Neuronal stem cell (in vitro differentiated cells): ENCODE data around the gene STAG1. TPM values are rescaled to one million over a fixed set of nuclear protein-coding genes. Genes with fewer than 3 reads are reported as not detected.
A peak's percentile ranks its signal among the peaks of the same experiment; 100 is the strongest.
"Not testable (repeated sequence)": the region's sequence is repeated elsewhere in the genome, so short reads cannot be mapped to it uniquely, and the experiment has no call there.

Experiments used
- DNase-seq: peaks from one replicate; pipeline ENCODE4 v3.0.0-alpha.2; 2013; ENCODE audit warnings: low spot score
- H2AFZ ChIP-seq: one replicate; pipeline ENCODE4 v1.6.1; 2013; ENCODE audit warnings: mild to moderate bottlenecking, low read length, inconsistent platforms
- H2AK5ac ChIP-seq: 2 replicates; pipeline ENCODE4 v1.6.1; 2013; ENCODE audit warnings: low read depth, mild to moderate bottlenecking, inconsistent platforms, low read length, moderate library complexity, mixed read lengths
- H2BK120ac ChIP-seq: 2 replicates; pipeline ENCODE4 v1.6.1; 2013; ENCODE audit warnings: low read depth, mild to moderate bottlenecking, inconsistent platforms, low read length, moderate library complexity, mixed read lengths
- H2BK12ac ChIP-seq: one replicate; pipeline ENCODE4 v1.6.1; 2013; ENCODE audit warnings: low read length, inconsistent platforms
- H2BK15ac ChIP-seq: 2 replicates; pipeline ENCODE4 v1.6.1; 2013; ENCODE audit warnings: mild to moderate bottlenecking, low read length, inconsistent platforms, mixed read lengths
- H2BK5ac ChIP-seq: one replicate; pipeline ENCODE4 v1.6.1; 2013; ENCODE audit warnings: inconsistent platforms, mild to moderate bottlenecking, low read length, moderate library complexity
- H3K14ac ChIP-seq: one replicate; pipeline ENCODE4 v1.6.1; 2013; ENCODE audit warnings: low read length, inconsistent platforms
- H3K18ac ChIP-seq: 2 replicates; pipeline ENCODE4 v1.6.1; 2013; ENCODE audit warnings: low read length, inconsistent platforms
- H3K23ac ChIP-seq: 2 replicates; pipeline ENCODE4 v1.6.1; 2013; ENCODE audit warnings: low read depth, mild to moderate bottlenecking, mixed read lengths, low read length, inconsistent platforms; ENCODE audit not compliant: poor library complexity
- H3K27ac ChIP-seq: replicated peaks from 3 replicates; pipeline ENCODE4 v1.5.1; 2013; ENCODE audit warnings: low read length, inconsistent platforms
- H3K27me3 ChIP-seq, 3 experiments: 2 replicates each; pipeline ENCODE4 v1.6.1; 2013; ENCODE audit warnings: low read length in 3 of 3, mild to moderate bottlenecking in 2 of 3, inconsistent platforms in 1 of 3, low read depth in 1 of 3, mixed read lengths in 1 of 3, moderate library complexity in 1 of 3; ENCODE audit not compliant: control insufficient read depth in 3 of 3, insufficient read depth in 3 of 3
- H3K36me3 ChIP-seq, 2 donors: replicated peaks in 1 of 2; 2 replicates each; pipeline ENCODE4 v1.6.1; 2013; ENCODE audit warnings: low read length in 2 of 2; ENCODE audit not compliant: control insufficient read depth in 2 of 2, insufficient read depth in 2 of 2
- H3K4ac ChIP-seq: 2 replicates; pipeline ENCODE4 v1.6.1; 2013; ENCODE audit warnings: inconsistent platforms, mild to moderate bottlenecking, low read length, moderate library complexity
- H3K4me1 ChIP-seq, 2 donors: 1 replicate in 1 of 2; 2 replicates in 1 of 2; pipeline ENCODE4 v1.6.1; 2013; ENCODE audit warnings: low read length in 2 of 2, low read depth in 1 of 2; ENCODE audit not compliant: control insufficient read depth in 2 of 2, insufficient read depth in 1 of 2
- H3K4me2 ChIP-seq: one replicate; pipeline ENCODE4 v1.6.1; 2013; ENCODE audit warnings: mild to moderate bottlenecking, low read length, inconsistent platforms; ENCODE audit not compliant: insufficient read depth, poor library complexity, severe bottlenecking
- H3K4me3 ChIP-seq, 2 donors: 2 replicates each; pipeline ENCODE4 v1.5.1; 2013; ENCODE audit warnings: low read length in 2 of 2, mild to moderate bottlenecking in 2 of 2, inconsistent platforms in 1 of 2, moderate library complexity in 1 of 2
- H3K79me1 ChIP-seq: one replicate; pipeline ENCODE4 v1.6.1; 2013; ENCODE audit warnings: low read depth, mild to moderate bottlenecking, inconsistent platforms, low read length, moderate library complexity
- H3K9ac ChIP-seq: one replicate; pipeline ENCODE4 v1.6.1; 2013; ENCODE audit warnings: mild to moderate bottlenecking, low read depth, low read length, inconsistent platforms; ENCODE audit not compliant: poor library complexity
- H3K9me3 ChIP-seq, 2 donors: replicated peaks in 1 of 2; 2 replicates each; pipeline versions ENCODE3 to v1.6.1; 2013; ENCODE audit warnings: low read length in 2 of 2, mild to moderate bottlenecking in 2 of 2, inconsistent platforms in 1 of 2, low read depth in 1 of 2, mixed read lengths in 1 of 2, moderate library complexity in 1 of 2; ENCODE audit not compliant: control insufficient read depth in 2 of 2, insufficient read depth in 1 of 2
- H4K8ac ChIP-seq: one replicate; pipeline ENCODE4 v1.6.1; 2013; ENCODE audit warnings: low read depth, mild to moderate bottlenecking, inconsistent platforms, low read length, moderate library complexity
- H4K91ac ChIP-seq: one replicate; pipeline ENCODE4 v1.6.1; 2013; ENCODE audit warnings: low read length, low read depth, mild to moderate bottlenecking, inconsistent platforms; ENCODE audit not compliant: poor library complexity
- WGBS, 2 donors: extraction: QIAGEN DNeasy Blood & Tissue Kit; methylation state at CpG; one replicate each; pipeline ENCODE4 v1.1.7; 2013; ENCODE audit warnings: missing lambda C conversion rate in 2 of 2, mixed read lengths in 1 of 2; ENCODE audit not compliant: insufficient read length in 2 of 2, insufficient replicate concordance in 1 of 2; ENCODE audit errors: extremely low coverage in 2 of 2; 5-methylcytosine and 5-hydroxymethylcytosine counted together
- polyA plus RNA-seq, 2 experiments: library from polyadenylated mRNA; stranded (reverse); fragments of 200-250 nt; gene quantifications; one replicate each; pipeline ENCODE4 v1.2.3, GENCODE V29; 2013

STAG1 gene
- polyA plus RNA-seq (2013, experiment 1 of 2): 9.2 TPM
- 10.0 TPM for polyA plus RNA-seq (2013, experiment 2 of 2)

GRCh38 chr3:136752172-136752421, at the start of gene STAG1:
TSS of gene STAG1 (minus strand) at chr3:136752378. CDS start at chr3:136630898, 121,480 bp downstream.
- H2BK15ac ChIP-seq: peak within 1 kb of the TSS; percentile 81
- no peak for DNase-seq
- H2BK5ac ChIP-seq: peak within 1 kb of the TSS; percentile 99
- H3K4ac ChIP-seq: peak within 1 kb of the TSS; percentile 90
- peak within 1 kb of the TSS; percentile 97 for H3K18ac ChIP-seq
- H3K27ac ChIP-seq: peak within 1 kb of the TSS; percentile 99
- H3K4me1 ChIP-seq: peaks cover 14 to 16% of the 10 kb centered on the region in 2 donors
- no peaks in the 10 kb centered on the region for H3K9me3 ChIP-seq
- no peak within 1 kb of the TSS for H2BK12ac ChIP-seq
- no CpG with 5 or more reads among the region's 27 CpGs for WGBS, 2 donors
- H3K4me3 ChIP-seq: peak within 1 kb of the TSS; percentile 63 to 90
- no peaks in the 10 kb centered on the region for H3K27me3 ChIP-seq
- H3K36me3 ChIP-seq: no peaks in the 10 kb centered on the region
- H2AFZ ChIP-seq: peak within 1 kb of the TSS; percentile 95
- peak within 1 kb of the TSS; percentile 38 for H3K14ac ChIP-seq
- H4K8ac ChIP-seq: no peak within 1 kb of the TSS
- no peak within 1 kb of the TSS for H2AK5ac ChIP-seq
- H4K91ac ChIP-seq: no peak within 1 kb of the TSS
- H3K9ac ChIP-seq: peak within 1 kb of the TSS; percentile 92
- H2BK120ac ChIP-seq: no peak within 1 kb of the TSS
- H3K23ac ChIP-seq: peak within 1 kb of the TSS; percentile 85
- peak within 1 kb of the TSS; percentile 76 for H3K4me2 ChIP-seq
- no peaks in the 10 kb centered on the region for H3K79me1 ChIP-seq

- not testable (repeated sequence) for H3K14ac ChIP-seq, H3K4ac ChIP-seq, H3K27me3 ChIP-seq, H3K18ac ChIP-seq, H2BK5ac ChIP-seq, H3K4me3 ChIP-seq, H3K23ac ChIP-seq, H3K36me3 ChIP-seq, H3K27ac ChIP-seq, H3K4me2 ChIP-seq, H2BK15ac ChIP-seq, H2BK12ac ChIP-seq, H2BK120ac ChIP-seq, H4K8ac ChIP-seq, H2AK5ac ChIP-seq, H3K9ac ChIP-seq, H3K79me1 ChIP-seq, H2AFZ ChIP-seq, H4K91ac ChIP-seq, H3K9me3 ChIP-seq, DNase-seq
- peaks cover 3 to 21% of the 10 kb centered on the region in 2 donors for H3K4me1 ChIP-seq
- no CpG with 5 or more reads among the region's 10 CpGs for WGBS, 2 donors
Measured at GRCh38 chr3:136801146-136801545, 49.0 kb upstream of the STAG1 start.

GRCh38 chr3:136792556-136793330, 40.6 kb upstream of the STAG1 start:
- no peak overlapping the region for H2BK12ac ChIP-seq
- no peak overlapping the region for H2BK120ac ChIP-seq
- H3K9me3 ChIP-seq: no peaks in the 10 kb centered on the region
- peak overlapping the region; percentile 68 for H2AFZ ChIP-seq
- H3K14ac ChIP-seq: no peak overlapping the region
- DNase-seq: no peak
- H3K4ac ChIP-seq: no peak overlapping the region
- H2BK15ac ChIP-seq: no peak overlapping the region
- H3K79me1 ChIP-seq: no peaks in the 10 kb centered on the region
- no peak overlapping the region for H3K18ac ChIP-seq
- no peak overlapping the region for H4K8ac ChIP-seq
- H2AK5ac ChIP-seq: no peak overlapping the region
- peaks cover 4 to 15% of the 10 kb centered on the region in 2 donors for H3K4me1 ChIP-seq
- no CpG with 5 or more reads among the region's 4 CpGs for WGBS, 2 donors
- no peaks in the 10 kb centered on the region for H3K27me3 ChIP-seq
- no peak overlapping the region for H2BK5ac ChIP-seq
- H3K4me3 ChIP-seq: no peak overlapping the region
- no peak overlapping the region for H3K23ac ChIP-seq
- H4K91ac ChIP-seq: no peak overlapping the region
- H3K4me2 ChIP-seq: peak overlapping the region; percentile 23
- H3K9ac ChIP-seq: no peak overlapping the region
- no peaks in the 10 kb centered on the region for H3K36me3 ChIP-seq
- no peak overlapping the region for H3K27ac ChIP-seq

- no peaks in the 10 kb centered on the region for H3K79me1 ChIP-seq
- H2BK12ac ChIP-seq: no peak overlapping the region
- no peak overlapping the region for H2AFZ ChIP-seq
- no peak for DNase-seq
- H3K23ac ChIP-seq: no peak overlapping the region
- no peak overlapping the region for H2BK5ac ChIP-seq
- H2AK5ac ChIP-seq: no peak overlapping the region
- no peak overlapping the region for H3K9ac ChIP-seq
- H3K4ac ChIP-seq: no peak overlapping the region
- H3K4me3 ChIP-seq: no peak overlapping the region
- peaks cover 6 to 29% of the 10 kb centered on the region in 2 donors for H3K4me1 ChIP-seq
- no peak overlapping the region for H3K4me2 ChIP-seq
- WGBS, 2 donors: no CpG with 5 or more reads among the region's 3 CpGs
- H3K36me3 ChIP-seq: no peaks in the 10 kb centered on the region
- no peak overlapping the region for H3K27ac ChIP-seq
- no peak overlapping the region for H3K18ac ChIP-seq
- H3K27me3 ChIP-seq: no peaks in the 10 kb centered on the region
- H3K9me3 ChIP-seq: no peaks in the 10 kb centered on the region
- no peak overlapping the region for H2BK120ac ChIP-seq
- H3K14ac ChIP-seq: no peak overlapping the region
- H4K91ac ChIP-seq: no peak overlapping the region
- no peak overlapping the region for H4K8ac ChIP-seq
- no peak overlapping the region for H2BK15ac ChIP-seq
Measured at GRCh38 chr3:136790786-136791185, 38.6 kb upstream of the STAG1 start.
